OCI-LY7 (cell line): ENCODE results near the gene SLC1A4.

Experiments used
- CTCF ChIP-seq: fragments of 200-600 bp; sonication (generic); conservative IDR thresholded peaks from 2 replicates; pipeline ENCODE4 v1.5.1; 2014; ENCODE audit warnings: mild to moderate bottlenecking, antibody characterized with exemption, low read length, moderate library complexity, mixed read lengths
- EZH2phosphoT487 ChIP-seq: fragments of 200-600 bp; sonication (generic); IDR thresholded peaks from 2 replicates; pipeline ENCODE4 v1.6.1; 2018; ENCODE audit warnings: low read depth, borderline replicate concordance, mild to moderate bottlenecking, mixed run types, antibody characterized with exemption, low read length, moderate library complexity, mixed read lengths

- TF ChIP-seq CTCF (no peak), EZH2phosphoT487 (no peak)
These were observed 30.6 kb upstream of the SLC1A4 start for GRCh38 chr2:64958556-64958955.
